Hepatocyte (in vitro differentiated cells): ENCODE results near the gene SLC6A12.

Experiments
- EZH2 ChIP-seq: fragments of 200-600 bp; sonication (generic); IDR thresholded peaks from 2 replicates; pipeline ENCODE4 v1.6.1; 2016; ENCODE audit warnings: antibody characterized with exemption, mild to moderate bottlenecking, borderline replicate concordance
- EZH2phosphoT487 ChIP-seq: fragments of 200-600 bp; sonication (generic); IDR thresholded peaks from one replicate; pipeline ENCODE4 v1.6.1; 2018; ENCODE audit warnings: antibody characterized with exemption, mild to moderate bottlenecking, low read depth, moderate library complexity; ENCODE audit not compliant: unreplicated experiment, severe bottlenecking
- TF ChIP-seq, protein P1 (sequence below): fragments of 200-600 bp; sonication (generic); IDR thresholded peaks from 2 replicates; pipeline ENCODE4 v1.5.1; 2016; ENCODE audit warnings: antibody characterized with exemption, mild to moderate bottlenecking; ENCODE audit not compliant: poor library complexity

DNA sequence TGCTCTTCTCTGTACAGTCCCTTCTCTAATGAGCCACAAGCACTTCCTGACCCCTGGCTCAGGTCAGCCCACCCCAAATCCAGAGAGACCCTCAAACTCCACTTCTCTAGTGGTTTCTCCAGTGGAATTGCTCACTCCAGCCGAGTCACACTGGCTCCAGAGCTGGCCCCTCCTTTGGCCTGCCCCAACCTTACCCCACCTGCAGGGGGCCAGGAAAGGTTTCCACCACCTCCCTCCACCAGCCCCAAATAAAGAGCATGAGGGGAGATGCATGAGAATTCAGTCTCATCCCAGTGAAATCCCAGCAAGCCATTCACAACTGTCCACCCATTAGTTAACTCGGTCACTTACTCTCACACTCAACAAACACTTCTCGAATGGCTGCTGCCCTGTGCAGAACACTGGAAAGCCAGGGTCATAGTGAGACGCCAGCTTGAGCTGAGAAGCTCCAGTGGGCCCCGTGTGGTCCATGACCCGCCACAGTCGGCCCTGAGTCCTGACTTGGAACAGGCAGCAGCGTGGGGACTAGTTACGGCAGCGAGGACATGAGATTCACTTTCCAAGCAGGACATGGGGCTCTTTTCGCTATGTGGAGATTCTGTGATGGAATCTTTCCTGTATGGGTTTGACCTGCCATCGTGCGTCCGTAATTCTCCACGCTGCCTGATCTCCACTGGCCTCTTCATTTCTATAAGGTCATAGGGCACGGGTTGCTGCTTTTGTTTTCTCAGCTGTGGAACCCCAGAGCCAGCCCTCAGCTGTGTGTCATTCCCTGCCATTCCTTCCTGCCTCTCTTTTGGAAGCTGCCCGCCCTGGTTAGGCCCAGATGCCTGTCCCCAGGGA is 44.2 kb downstream of the SLC6A12 start:
- TF ChIP-seq, protein P1, sequence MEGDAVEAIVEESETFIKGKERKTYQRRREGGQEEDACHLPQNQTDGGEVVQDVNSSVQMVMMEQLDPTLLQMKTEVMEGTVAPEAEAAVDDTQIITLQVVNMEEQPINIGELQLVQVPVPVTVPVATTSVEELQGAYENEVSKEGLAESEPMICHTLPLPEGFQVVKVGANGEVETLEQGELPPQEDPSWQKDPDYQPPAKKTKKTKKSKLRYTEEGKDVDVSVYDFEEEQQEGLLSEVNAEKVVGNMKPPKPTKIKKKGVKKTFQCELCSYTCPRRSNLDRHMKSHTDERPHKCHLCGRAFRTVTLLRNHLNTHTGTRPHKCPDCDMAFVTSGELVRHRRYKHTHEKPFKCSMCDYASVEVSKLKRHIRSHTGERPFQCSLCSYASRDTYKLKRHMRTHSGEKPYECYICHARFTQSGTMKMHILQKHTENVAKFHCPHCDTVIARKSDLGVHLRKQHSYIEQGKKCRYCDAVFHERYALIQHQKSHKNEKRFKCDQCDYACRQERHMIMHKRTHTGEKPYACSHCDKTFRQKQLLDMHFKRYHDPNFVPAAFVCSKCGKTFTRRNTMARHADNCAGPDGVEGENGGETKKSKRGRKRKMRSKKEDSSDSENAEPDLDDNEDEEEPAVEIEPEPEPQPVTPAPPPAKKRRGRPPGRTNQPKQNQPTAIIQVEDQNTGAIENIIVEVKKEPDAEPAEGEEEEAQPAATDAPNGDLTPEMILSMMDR, result no peak
- no peak for TF ChIP-seq EZH2
- TF ChIP-seq EZH2phosphoT487, result no peak
